NOMO-1 treated with dmso at 0.1 percent for 144 hours (cell line): ENCODE results near the gene FA2H.
"Not testable (repeated sequence)": the region's sequence is repeated elsewhere in the genome, so short reads cannot be mapped to it uniquely, and the experiment has no call there.

Source experiments
- DNase-seq: peaks from one replicate; lab custom pipeline; 2025; ENCODE audit not compliant: unreplicated experiment; lab: John Stamatoyannopoulos, UW

The FA2H gene, protein sequence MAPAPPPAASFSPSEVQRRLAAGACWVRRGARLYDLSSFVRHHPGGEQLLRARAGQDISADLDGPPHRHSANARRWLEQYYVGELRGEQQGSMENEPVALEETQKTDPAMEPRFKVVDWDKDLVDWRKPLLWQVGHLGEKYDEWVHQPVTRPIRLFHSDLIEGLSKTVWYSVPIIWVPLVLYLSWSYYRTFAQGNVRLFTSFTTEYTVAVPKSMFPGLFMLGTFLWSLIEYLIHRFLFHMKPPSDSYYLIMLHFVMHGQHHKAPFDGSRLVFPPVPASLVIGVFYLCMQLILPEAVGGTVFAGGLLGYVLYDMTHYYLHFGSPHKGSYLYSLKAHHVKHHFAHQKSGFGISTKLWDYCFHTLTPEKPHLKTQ

DNA sequence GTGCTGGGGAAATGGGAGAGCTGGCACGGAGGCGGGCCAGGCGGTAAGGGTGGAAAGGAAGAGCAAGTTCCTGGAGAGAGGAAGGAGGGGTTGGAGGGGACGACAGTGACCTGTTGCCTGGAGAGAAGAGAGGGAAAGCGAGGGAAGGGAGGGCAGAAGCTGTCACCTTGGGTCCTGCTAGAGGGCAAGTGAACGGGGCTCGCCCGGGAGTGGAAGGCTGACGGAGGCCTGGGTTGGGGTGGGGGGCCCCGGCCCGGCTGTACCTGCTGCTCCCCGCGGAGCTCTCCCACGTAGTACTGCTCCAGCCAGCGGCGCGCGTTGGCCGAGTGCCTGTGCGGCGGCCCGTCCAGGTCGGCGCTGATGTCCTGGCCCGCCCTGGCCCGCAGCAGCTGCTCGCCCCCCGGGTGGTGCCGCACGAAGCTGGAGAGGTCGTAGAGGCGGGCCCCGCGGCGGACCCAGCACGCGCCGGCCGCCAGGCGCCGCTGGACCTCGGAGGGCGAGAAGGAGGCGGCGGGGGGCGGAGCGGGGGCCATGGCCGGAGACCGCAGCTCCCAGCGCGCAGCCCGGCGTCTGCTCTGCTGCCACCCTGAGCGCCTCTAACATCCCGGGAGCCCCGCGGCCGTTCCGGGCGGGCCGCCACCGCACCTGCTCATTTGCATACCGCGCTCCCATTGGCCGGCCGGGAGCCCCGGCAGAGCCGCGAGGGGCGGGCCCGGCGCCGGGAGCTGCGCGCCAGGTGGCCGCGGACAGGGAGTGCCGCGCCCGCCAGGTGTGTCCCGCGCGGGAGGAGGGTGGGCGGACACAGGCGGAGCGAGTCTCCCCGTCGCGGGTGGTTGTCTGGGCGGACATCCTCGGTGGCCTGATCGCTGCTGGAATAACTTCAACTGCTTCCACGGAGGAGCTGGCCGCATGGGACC is at the start of gene FA2H:
Gene FA2H, minus strand, starts transcription at position 598 of the 917 bp plus-strand sequence. Its CDS starts 65 bp downstream, at position 533.
- peak; percentile 59 for DNase-seq

DNA sequence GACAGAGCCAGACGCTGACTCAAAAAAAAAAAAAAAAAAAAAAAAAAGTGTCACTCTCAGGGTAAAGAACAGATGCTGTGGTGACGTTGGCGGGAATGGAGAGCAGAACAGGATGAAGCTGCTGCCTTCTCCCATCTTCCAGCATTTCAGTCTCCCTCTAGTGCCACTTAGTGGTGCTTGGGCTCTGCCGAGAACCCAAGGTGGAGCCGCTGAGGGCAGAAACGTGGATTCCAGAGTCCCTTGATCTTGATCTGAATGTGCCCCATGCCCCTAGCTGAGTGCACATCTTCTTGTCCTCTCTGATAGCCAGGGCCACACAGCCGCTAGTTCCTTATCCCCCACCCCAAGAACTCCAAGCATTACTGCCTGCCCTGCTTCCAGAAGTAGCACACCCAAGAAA is 43.2 kb upstream of the FA2H start:
- DNase-seq: no peak

DNA sequence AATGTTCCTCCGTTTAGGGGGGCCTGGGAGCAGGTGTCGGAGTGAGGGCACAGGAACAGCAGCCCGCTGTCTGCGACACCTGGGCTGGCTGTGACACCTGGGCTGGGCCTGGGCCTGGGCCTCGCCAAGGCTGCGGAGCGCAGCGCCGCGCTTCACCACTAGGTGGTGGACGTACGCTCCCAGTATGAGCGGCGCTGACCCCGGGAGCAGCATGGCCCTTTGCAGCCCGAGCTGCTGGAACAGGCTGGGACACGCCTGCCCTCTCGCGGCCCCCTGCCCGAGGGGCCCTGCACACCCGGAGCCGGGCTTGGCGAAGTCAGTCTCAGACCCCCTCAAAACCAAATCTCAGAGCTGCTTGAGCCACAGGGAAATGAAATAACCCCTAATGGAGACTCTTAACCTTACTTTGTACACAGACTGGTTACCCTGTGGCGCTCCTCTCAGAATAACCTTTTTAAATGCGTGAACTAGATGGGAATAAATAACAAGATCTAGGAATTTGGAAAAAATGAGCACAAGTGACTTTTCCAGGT is 38.6 kb upstream of the FA2H start:
- peak; percentile 17 for DNase-seq

DNA sequence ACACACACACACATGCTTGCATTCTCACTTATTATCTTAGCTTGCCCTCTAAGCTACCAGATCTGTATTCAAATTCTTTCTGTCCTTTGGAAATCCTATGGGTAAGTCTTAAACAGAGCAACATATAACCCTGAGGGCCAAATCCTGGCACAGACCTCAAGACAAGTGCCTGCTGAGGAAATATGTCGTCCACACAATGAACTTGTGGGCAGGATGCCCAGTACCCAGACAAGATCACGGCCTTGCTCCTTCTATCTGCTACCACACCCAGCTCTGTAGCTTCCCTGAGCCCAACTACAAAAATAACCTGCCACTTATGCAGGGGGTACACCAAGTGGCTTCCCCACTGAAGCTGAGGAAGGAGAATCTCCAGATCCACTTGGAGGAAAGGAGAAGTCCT is 37.3 kb upstream of the FA2H start:
- no peak for DNase-seq

DNA sequence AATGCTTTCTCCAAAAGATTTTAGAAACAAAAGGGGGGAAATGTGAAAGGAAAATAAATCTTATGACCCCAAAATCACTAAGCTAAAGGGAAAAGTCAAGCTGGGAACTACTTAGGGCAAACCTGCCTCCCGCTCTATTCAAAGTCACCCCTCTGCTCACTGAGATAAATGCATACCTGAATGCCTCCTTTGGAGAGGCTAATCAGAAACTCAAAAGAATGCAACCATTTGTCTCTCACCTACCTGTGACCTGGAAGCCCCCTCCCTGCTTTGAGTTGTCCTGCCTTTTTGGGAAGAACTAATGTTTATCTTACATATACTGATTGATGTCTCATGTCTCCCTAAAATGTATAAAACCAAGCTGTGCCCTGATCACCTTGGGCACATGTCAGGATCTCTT is 36.6 kb upstream of the FA2H start:
- DNase-seq: not testable (repeated sequence)

DNA sequence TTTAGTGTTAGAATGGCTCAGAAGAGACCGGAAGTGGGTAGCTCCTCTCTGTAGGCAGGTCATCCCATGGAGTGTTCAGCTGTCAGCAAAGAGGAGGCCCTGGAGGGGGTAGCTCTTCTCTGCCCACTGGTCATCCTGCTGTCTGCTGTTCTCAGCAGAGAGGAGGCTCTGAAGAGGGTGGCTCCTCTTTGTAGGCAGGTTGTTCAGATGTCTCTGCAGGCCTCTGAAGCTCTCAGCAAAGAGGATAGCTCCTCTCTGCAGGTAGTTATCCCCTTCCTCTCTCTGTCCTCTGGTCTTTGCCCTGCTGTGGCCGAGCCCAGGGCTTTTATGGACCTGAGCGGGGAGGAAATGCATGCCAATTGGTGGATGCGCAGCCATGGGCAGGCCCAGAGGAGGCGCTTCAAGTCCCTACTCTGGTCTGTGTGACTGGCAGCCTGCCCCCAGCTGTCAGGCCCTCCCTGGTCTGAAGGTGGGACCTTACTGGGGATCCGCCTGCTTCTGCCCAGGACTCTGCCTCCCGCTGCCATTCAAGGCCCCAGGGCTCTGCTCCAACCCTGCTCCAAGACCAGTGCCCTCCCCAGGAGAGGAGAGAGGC is 32.5 kb upstream of the FA2H start:
- no peak for DNase-seq

DNA sequence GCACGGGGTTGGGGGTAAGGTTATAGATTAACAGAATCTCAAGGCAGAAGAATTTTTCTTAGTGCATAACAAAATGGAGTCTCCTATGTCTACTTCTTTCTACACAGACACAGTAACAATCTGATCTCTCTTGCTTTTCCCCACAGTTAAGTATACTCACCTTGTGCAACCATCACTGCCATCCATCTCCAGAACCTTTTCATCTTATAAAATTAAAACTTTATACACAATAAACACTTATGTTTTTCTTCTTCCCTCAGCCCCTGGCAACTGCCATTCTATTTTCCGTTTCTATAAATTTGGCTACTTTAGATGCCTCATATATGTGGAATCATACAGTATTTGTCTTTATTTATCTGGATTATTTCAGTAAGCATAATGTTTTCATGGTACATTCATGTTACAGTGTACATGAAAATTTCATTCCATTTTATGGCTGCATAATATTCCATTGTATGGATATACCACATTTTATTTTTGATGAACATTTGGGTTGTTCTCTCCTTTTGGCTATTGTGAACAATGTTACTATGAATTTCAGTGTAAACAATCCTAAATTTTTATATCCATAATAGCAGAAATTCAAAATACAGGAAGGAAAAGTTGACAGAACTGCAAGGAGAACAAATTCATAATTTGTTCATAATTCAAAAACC is 25.7 kb upstream of the FA2H start:
- DNase-seq: no peak

DNA sequence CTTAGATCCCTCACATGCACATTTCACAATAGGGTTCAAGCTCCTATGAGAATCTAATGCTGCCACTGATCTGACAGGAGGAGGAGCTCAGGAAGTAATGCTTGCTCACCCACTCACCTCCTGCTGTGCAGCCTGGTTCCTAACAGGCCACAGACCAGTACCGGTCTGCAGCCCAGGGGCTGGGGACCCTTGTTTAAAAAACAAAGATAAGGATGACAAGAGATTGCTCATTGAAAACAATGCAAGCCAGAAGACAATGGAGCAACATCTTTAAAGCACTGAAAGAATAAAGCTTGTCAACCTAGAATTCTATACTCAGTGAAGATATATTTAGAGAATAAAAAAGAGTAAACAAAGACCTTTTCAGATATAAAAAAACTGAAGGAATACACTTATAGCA is 22.8 kb upstream of the FA2H start:
- DNase-seq: no peak

DNA sequence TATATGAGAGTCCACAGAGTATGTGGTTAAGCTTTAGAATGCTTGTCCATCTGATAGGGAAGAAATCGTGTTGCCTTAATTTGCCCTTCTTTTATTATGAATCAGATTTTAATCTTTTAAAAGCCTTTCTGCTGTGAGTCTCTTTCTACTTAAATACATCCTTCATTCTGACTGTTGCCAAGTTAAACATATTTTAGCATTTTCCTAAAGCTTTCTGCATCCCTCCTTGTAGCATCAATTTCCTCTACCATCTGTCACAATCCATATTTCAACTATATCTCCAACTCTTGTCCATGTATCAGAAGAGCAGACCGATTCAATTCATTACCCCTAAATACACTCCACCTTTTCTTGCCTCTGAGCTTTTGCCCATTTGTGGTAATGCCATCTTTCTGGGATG is 20.5 kb upstream of the FA2H start:
- DNase-seq: no peak

DNA sequence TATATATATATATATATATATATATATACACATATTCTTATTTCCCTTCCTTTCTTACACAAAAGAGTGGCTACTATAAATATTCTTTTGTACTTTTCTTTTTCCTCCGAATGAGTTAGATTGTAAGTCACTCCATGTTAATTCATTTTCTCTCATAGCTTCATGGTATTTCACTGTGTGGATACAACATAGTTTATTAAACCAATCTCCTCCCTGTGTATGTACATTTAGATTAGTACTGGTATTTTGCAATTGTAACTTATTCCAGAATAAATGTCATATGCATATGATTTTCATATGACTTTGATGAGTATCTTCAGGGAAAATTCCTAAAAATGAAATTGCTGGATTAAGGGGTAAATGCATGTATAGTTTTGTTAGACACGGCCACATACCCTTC is 20.0 kb upstream of the FA2H start:
- no peak for DNase-seq

DNA sequence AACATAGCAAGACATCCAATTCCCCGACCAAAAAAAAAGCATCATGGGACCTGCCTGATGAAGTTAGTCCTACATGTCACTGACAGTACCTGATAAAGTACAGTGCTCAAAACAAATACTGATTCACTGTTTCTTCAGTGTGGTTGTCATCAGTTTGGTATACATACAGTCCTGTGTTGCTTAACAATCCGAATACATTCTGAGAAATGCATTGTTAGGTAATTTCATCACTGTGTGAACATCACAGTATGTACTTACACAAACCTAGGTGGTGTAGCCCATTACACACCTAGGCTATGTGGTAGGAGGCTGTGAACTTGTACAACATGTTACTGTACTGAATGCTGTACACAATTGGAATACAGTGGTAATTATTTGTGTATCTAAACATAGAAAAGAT is 19.0 kb upstream of the FA2H start:
- DNase-seq: no peak

DNA sequence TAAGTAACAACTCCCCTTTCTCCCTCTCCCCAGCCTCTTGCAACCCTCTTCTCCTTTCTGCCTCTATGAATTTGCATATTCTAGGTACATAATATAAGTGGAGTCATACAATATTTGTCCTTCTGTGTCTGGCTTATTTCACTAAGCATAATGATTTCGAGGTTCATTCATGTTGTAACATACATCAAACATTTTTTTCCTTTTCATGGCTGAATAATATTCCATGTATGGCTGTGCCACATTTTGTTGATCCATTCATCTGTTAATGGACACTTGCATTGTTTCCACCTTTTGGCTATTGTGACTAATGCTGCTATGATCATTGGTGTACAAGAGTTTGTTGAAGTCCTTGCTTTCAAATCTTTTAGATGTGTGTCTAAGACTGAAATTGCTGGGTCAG is 17.6 kb upstream of the FA2H start:
- DNase-seq: no peak

DNA sequence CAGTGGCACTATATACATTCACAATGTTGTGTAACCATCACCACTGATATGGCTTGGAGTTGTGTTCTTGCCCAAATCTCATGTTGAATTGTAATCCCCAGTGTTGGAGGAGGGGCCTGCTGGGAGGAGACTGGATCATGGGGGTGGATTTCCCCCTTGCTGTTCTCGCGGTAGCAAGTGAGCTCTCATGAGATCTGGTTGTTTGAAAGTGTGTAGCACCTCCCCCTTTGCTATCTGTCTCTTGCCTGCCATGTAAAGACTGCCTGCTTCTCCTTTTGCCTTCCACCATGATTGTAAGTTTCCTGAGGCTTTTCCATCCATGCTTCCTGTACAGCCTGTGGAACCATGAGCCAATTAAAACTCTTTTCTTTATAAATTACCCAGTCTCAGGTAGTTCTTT is 17.1 kb upstream of the FA2H start:
- not testable (repeated sequence) for DNase-seq

DNA sequence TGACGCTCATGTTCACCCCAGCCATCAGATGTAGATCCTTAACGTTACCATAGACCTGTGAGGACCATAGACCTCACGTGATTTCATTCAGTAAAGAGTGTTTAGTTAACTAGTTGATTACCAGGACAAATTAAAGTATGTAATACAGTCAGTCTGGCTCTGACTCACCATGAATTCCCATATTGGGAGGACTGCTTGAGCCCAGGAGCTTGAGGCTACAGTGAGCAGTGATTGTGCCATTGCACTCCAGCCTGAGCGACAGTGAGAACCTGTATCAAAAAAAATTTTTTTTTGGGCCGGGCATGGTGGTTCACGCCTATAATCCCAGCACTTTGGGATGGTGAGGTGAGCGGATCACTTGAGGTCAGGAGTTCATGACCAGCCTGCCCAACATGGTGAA is 13.5 kb upstream of the FA2H start:
- no peak for DNase-seq

DNA sequence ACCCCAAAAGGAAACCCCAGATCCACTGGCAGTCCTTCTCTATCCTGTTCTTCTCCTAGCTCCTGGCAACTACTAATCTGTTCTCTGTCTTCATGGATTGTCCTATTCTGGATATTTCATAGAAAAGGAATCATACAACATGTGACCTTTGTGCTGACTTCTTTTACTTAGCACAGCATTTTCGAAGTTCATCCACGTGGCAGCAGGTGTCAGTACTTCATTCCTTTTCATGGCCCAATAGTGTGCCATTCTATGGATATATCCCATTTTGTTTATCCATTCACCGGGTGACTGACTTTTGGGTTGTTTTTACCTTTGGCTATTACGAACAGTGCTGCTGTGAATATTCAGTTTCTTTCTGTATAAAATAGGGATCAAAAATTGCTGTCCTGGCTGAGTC is 10.4 kb upstream of the FA2H start:
- no peak for DNase-seq

DNA sequence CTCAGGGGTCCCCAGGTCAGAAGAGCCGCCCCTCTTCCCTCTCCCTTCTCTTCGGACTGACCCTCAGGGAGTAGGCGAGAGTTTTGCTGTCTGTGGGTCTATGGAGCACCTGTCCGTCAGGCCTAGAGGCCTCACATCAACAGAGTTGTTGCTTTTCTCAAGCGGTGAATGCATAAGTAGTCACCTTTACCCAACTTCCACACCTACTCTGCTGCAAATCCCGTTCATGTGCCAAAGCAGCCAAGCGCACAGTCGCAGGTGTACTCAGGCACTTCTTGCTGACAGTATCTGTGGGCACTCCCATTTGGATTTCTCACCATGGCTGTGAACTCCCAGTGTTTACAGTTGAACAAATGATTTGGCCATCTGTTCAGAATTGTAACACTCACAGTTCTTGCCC is 4.0 kb upstream of the FA2H start:
- no peak for DNase-seq

DNA sequence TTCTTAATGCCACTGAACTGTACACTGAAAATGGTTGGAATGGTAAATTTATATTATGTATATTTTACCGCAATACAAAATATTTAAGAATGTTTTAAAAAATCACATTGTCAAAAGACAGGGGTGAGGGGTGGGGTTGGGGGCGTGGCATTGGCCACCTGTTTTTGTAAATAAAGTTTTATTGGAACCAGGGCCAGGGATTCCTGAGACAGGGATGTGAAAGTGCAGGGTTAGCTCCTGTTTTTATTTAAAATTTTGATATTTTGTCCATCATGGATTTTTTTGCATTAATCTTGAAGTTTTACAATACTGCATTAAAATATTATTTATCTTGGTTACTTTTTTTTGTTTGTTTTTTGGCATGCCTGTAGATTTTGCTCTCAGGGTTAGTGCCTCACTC is 2.3 kb upstream of the FA2H start:
- DNase-seq: no peak

DNA sequence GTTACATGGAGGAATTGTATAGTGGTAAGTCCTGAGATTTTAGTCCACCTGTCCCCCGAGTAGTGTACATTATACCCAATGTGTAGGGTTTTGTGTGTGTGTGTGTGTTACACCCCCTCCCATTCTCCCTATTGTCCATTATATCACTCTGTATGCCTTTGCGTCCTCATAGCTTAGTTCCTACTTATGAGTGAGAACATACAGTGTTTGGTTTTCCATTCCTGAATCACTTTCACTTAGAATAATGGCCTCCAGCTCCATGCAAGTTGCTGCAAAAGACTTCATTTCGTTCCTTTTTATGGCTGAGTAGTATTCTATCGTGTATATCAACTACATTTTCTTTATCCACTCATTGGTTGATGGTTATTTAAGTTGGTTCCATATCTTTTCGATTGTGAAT is 635 bp upstream of the FA2H start:
- no peak for DNase-seq

DNA sequence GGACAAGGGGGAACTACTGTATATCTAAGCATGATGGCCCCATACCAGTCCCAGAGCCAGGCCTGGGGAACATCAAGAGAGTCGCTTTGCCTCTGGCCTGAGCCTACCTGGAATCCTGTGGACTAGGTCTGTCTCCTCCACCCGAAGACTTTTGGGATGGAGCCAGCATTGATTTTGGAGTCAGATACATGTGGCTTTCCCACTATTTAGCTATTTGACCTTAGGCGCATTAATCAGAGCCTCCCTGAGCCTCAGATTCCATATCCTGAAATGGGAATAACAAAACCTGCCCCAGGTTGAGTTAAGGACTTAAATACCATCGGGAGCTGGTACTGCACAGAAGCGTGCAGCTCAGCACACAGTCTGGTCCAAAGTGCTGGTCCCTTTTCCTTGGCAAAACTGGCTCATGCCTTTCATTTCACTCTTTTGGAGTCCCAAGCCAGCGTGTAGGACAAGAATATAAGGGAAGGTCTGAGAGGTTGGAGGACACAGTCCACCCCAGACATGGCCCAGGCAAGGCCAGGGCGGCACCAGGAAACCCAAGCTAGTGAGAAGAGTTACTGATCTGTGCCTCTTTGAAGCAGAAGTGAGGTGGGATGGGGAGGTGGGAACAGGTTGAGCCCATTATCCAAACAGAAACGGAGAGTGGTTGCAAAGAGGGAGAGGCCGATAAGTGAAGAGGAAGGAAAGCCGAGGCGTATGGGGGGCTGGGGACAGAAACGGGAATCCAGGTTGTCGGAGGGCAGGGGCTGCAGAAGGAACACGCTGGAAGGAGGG is 986 bp downstream of the FA2H start:
- DNase-seq: no peak

DNA sequence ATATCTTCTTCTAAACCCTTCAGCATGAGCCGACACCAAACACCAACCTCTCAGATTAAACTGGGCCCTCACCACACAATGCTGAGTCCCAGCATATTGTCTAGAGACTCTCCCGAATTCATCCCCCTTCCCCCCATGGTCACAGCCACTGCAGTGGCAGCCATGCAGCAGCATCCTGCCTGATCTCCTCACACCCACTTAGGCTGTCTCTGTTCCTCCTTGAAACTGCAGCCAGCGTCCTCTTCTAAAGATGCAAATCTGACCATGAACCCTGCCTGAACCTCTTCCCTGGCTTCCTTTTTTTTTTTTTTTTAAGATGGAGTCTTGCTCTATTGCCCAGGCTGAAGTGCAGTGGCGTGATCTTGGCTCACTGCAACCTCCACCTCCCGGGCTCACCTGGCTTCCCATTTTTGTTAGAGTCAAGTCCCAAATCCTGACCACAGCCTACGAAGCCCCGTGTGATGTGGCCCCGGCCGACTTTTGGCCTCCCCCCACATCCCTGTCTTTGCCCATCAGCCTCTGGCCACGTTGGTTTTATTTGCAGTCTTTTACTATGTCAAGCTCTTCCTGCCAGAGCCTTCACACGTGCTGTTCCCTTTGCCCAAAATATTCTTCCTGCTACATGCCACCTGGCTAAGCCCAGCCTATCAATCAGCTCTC is 2.8 kb downstream of the FA2H start:
- no peak for DNase-seq
